ENCODE data around the gene NSD2.

The NSD2 gene

DNA sequence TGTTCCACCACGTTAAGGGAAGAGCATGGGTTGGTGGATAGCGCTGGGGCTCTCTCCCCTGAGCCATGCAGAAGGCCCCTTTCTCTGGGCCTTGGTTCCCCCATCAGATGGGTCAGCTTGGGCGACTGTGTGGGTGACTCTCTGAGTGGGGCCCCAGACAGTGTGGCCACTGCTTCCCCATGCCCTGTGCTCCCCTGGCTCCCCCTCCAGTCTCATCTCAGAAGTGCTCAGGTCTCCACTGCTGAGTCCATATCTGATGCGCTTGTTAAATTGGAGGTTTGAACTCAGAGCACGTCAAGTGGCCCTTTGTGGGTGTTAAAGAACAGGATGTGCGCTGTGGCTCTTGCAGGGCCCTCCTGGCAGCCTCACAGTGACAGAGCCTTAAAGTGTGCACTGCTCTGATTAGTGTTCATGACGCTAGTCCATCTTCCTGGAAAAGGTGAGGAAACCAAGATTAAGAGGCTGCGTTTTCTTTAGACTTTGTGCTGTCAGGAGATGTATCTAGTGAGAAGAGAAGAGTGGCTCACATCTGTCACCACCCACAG is 77.8 kb downstream of the NSD2 start:
- DNase-seq, result no peak

- DNase-seq, result no peak
Measured at GRCh38 chr4:1950369-1950768, 79.2 kb downstream of the NSD2 start.

- no peak for DNase-seq
Measured at GRCh38 chr4:1952058-1952700, 81.0 kb downstream of the NSD2 start.

DNA sequence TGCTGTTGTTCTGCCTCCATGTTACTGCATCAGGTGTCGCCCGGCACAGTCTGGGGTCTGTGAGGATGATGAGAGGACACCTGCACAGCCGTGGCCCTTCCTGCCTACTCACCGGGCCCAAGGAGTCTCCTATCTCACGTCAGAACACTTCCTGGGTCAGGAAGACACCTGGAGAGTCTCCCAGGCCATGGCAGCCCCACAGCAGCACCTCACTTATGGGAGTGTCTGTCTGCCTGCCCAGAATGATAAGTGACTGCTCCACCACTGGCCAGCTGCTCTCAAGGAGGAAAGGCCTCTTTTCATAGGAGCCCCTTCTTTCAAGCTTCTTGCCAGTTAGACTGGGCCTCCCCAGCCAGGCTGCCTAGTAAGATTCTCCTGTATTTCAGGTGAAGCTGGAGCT is 81.5 kb downstream of the NSD2 start:
- no peak for DNase-seq

DNA sequence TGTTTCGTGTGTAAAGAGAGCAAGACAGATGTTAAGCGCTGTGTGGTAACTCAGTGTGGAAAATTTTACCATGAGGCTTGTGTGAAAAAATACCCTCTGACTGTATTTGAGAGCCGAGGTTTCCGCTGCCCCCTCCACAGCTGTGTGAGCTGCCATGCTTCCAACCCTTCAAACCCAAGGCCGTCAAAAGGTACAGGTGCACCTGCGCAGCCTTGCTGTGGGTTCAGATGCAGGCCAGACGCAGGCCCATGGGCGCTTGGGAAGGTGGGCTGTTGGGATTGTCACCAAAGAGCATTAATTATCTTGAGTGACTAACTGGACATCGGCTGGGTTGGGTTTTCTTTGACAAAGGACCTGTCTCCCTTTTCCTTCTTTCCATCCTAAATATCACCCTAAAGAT is 82.1 kb downstream of the NSD2 start:
- DNase-seq, result no peak

DNA sequence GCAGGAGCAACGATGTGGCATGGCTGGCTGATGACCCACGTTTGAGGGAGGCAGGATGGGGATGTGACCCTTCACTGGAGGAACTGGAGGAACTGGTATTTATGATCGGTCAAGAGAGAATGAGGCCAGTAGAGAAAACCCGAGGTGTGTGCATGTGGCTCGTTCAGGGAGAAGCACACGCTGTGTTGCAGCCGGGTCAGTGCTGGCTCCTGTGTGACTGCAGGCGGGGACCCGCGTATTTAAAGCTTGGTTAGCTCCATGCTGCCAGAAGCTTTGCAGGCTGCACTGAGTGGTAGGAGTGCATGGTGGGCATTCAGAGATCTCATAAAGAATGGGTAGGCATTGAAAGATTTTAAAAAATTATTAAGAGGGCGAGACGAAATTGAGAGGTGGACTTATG is 85.4 kb downstream of the NSD2 start:
- no peak for DNase-seq

DNA sequence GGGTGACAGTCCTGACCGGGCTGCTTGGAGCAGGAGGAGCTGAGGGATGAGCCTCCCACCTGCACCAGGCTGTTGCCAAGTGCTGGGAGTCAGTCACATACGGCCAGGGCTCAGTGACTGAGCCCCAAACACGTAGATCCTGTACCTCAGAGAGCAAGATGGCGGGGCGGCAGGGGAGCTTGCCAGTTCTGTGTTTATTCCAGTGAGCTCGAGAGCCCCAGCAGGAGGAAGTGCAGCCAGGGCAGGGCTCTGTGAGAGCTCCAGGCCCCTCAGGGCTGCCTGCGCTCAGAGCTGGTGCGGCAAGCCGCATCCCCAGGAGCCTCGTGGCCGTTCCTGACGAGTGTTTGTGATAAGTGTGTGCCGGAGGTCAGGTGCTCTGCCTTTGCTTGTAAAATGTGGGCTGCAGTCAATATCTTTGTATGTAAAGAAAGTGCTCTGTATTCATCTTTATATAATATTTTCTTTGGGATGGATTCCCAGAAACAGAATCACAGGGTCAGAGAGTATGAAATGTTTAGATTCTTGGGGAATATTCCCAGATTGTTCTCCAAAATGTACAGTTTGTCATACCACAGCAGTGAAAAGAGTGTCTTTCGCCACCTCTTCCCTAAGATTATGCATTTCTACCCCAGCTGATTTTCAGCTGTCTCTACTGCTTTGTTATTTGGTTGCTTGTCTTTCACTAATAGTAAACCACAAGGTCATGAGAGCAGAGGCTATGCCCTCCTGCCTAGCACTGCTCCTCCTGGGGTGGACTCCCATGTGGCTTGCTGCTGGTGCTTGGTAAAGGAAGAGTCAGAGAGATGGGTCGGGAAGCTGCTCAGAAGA is 87.3 kb downstream of the NSD2 start:
- DNase-seq, result no peak

DNA sequence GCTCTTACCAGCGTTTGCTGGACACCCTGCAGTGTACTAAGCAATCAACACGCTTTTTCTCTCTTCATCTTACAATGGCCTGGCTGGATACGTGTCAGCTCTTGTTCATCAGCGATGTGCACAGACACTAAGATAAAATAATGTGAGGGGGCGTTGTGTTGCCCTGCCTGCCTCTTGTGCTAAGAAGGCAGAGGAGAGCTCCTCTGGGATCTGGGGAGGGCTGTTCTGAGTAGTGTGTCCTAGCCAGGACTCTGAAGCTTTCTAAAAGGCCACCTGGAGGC is 87.9 kb downstream of the NSD2 start:
- DNase-seq, result no peak

GRCh38 chr4:1960170-1960825 is 89.1 kb downstream of the NSD2 start:
- no peak for DNase-seq

- DNase-seq, result no peak
Measured at GRCh38 chr4:1961038-1961437, 89.8 kb downstream of the NSD2 start.

DNA sequence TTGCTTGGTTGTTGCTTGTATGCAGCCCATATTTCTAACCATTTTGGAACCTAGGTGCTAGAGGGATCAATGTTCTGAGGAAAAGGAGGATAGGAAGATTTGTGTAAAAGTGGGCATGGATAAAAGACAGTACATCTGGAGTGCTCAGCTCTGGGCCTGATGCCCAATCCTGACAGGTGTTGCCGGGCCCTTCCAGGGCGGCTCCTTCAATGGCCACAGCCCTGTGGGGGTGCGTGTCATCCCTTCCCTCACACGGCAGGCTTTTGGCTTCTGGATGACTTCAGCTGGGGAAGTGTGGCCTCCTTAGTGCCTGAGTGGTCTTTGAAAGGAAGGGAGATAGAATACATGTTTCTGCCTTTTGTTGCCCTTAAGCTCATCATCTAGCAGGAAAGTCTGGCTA is 90.4 kb downstream of the NSD2 start:
- DNase-seq, result peak; percentile 70

- DNase-seq, result no peak
Measured at GRCh38 chr4:1962980-1963379, 91.8 kb downstream of the NSD2 start.

DNA sequence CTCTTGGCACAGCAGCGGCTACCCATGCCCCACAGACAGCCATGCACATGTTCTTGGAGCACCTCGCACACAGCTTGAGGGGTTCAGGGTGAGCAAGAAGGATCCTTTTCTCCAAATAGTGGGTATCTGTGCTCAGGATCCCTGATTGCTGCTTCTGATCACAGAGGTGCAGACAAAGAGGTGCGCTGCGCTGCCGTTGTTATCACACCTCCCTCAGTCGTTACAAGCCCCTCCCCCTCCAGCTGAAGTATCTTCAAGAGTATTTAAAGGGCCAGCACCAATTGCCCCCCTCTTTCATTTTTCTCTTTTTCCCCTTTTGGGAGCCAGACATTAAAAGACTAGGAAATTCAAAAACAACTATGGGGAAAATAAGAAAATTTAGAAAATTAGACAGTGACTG is 93.2 kb downstream of the NSD2 start:
- DNase-seq, result no peak

GRCh38 chr4:1964971-1965370 is 93.8 kb downstream of the NSD2 start:
- DNase-seq, result no peak

DNA sequence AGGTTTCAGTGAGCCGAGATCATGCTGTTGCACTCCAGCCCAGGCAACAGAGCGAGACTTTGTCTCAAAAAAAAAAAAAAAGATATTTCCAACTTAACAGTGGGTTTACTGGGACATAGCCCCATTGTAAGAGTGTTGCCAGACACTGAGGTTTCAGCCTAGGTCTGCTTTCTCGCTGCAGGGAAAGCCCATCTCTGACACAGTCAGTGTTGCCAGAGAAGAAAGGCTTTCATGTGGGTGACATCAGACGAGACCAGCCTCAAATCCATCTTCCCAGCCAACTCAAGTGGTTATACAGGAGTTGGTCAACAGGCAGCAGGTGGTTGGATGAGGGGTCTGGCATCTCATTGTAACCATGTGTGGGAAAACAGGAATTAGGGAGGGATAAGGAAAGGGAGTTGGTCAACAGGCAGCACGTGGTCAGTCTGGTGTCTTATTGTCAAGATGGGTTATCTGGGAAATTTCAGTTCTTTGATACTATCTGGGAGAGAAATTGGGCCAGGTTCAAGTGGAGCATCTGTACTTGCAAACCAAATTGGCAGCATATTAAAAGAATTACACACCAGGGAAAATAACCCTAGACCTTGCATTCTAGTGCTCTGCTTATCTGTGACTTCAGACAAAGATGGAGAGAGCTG is 96.4 kb downstream of the NSD2 start:
- DNase-seq, result peak; percentile 39

GRCh38 chr4:1968686-1969295 is 97.6 kb downstream of the NSD2 start:
- DNase-seq, result no peak

GRCh38 chr4:1969928-1970723 is 98.9 kb downstream of the NSD2 start:
- no peak for DNase-seq

GRCh38 chr4:1970926-1971325 is 99.7 kb downstream of the NSD2 start:
- DNase-seq, result no peak

DNA sequence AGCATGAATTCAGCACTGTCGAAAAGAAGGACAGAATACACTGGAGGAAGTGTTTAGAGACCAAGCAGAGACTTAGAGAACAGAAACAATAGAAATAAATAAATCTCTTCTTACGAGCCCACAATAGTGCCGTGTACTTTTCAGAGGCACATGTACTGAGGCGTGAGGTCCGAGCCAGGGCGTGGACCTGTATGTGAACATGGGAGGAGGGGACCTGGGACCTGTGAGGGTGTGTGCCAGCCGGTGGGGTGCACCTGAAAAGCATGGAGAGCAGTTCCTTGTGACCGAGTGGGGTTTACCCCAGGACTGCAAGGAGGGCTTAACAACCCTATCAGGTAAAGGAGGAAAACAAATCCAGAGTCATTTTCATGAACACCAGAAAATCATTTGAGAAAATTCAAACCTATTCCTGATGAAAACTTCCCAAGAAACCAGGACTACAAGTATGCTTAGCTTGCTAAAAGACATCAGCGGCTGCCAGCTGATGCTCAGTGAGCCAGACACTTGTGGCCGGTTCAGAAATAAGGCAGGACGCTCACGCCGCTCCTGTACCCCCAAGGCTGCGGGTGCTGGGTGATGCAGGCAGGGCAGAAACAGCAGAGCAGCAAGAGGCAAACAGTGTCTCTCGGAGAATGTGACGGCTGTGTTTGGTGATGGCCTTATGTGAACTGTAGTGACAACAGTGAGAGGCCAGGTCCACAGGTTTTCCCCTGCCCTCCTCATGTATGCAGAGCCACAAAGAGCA is 100.4 kb downstream of the NSD2 start:
- DNase-seq, result no peak

DNA sequence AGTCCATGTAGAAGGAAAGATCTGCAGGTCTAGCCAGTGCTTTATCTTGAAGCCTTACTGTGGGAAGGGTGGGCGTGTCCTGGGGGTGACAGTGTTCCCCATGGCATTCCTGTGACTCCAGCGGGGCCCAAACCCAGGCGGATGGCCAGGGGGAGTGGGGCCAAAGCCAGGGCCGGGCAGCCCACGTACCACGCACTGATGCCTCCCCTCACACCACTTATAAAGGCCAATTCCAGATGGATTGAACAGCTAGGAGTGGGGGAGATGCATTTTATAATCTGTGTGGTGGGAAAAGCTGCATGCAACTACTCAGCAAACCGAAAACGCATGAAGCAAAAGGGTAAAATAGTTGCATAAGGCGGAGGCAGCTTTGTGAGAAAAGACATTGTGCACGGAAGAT is 101.2 kb downstream of the NSD2 start:
- no peak for DNase-seq

GRCh38 chr4:1973218-1973617 is 102.0 kb downstream of the NSD2 start:
- DNase-seq, result no peak

DNA sequence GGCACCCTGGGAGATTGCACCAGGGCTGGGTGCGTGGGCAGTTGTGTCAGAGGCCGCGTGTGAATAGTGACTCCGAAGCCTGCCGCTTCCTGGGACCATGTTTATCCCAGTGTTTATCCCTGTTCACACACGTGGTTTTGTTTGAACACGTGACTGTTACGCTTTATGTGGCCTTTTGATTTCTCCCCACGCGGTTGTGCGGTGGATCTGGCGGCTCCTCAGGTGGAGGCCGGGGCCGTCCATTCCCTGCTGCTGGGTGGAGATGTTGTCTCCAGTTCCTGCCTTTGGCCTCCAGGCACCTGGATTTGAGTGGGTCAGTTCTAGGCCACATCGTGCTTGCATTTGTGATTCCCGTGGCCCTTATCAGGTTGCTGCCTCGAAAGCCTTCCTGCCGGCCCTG is 102.5 kb downstream of the NSD2 start:
- DNase-seq, result no peak

All from NCI-H2029 (cell line).